Vagina (tissue), 2 donors: ENCODE results near the gene PRRT1B. TPM values are rescaled to one million over a fixed set of nuclear protein-coding genes. Genes with fewer than 3 reads are reported as not detected.

ENCODE experiments used
- DNase-seq, 2 donors: peaks; one replicate each; pipeline ENCODE4 v3.0.0-alpha.2; 2017; ENCODE audit errors: extremely low spot score in 2 of 2
- H3K27ac ChIP-seq: fragments of 200-600 bp; sonication (generic); one replicate; pipeline ENCODE4 v1.5.1; 2019
- H3K27me3 ChIP-seq: fragments of 200-600 bp; sonication (generic); one replicate; pipeline ENCODE4 v1.5.1; 2019
- H3K36me3 ChIP-seq, 2 donors: fragments of 200-600 bp; sonication (generic); one replicate each; pipeline ENCODE4 v1.5.1; 2017 to 2019
- H3K4me1 ChIP-seq: fragments of 200-600 bp; sonication (generic); one replicate; pipeline ENCODE4 v1.5.1; 2019
- H3K4me3 ChIP-seq, 2 donors: fragments of 200-600 bp; sonication (generic); 1 replicate in 1 of 2; 2 replicates in 1 of 2; pipeline ENCODE4 v1.5.1; 2016 to 2019
- H3K9me3 ChIP-seq: fragments of 200-600 bp; sonication (generic); one replicate; pipeline ENCODE4 v1.5.1; 2019
- CTCF ChIP-seq, 3 experiments: fragments of 450-650 bp in 2 of 3; fragments of 200-600 bp in 1 of 3; sonication (generic) in 1 of 3; IDR thresholded peaks; one replicate each; pipeline ENCODE4 v1.5.1; 2017 to 2019; ENCODE audit warnings: antibody characterized with exemption in 3 of 3, mild to moderate bottlenecking in 2 of 3, moderate library complexity in 2 of 3
- POLR2A ChIP-seq, 2 donors: fragments of 450-650 bp; IDR thresholded peaks; one replicate each; pipeline ENCODE4 v1.6.1; 2017; ENCODE audit warnings: antibody characterized with exemption in 2 of 2, mild to moderate bottlenecking in 2 of 2, moderate library complexity in 2 of 2
- POLR2AphosphoS5 ChIP-seq, 2 donors: sonication (generic); formaldehyde crosslinking; IDR thresholded peaks; one replicate each; pipeline ENCODE4 v1.9.0; 2017; ENCODE audit warnings: antibody characterized with exemption in 2 of 2, mild to moderate bottlenecking in 2 of 2, low read depth in 1 of 2; ENCODE audit not compliant: insufficient read depth in 1 of 2
- intact Hi-C: fragments of 100-400 bp; cut with DNase I; formaldehyde crosslinking; loops from one replicate; pipeline ENCODE4 v1.15.1; 2023
- total RNA-seq: library from RNA; depleted of rRNA; stranded (reverse); fragments of >200 nt; gene quantifications from one replicate; pipeline ENCODE4 v1.2.3, GENCODE V29; 2016

Gene PRRT1B
- total RNA-seq, 1 donor from 2014 or later, result not detected

- no peak for DNase-seq
- H3K27ac ChIP-seq, result no peak overlapping the region
- intact Hi-C loops, result no loop called here
- H3K4me3 ChIP-seq, result no peak overlapping the region
- no peaks in the 10 kb centered on the region for H3K9me3 ChIP-seq
- H3K36me3 ChIP-seq, result peaks cover 0 to 82% of the 10 kb centered on the region in 2 donors
- no peaks in the 10 kb centered on the region for H3K27me3 ChIP-seq
- TF ChIP-seq POLR2A (IDR thresholded peaks at IDR 0.05), result no peak
- TF ChIP-seq CTCF (IDR thresholded peaks at IDR 0.05), result no peak
- TF ChIP-seq POLR2AphosphoS5 (IDR thresholded peaks at IDR 0.05; ENCODE audit: insufficient read depth in 1 of 2, low read depth in 1 of 2), result no peak
- no peaks in the 10 kb centered on the region for H3K4me1 ChIP-seq
Measured at GRCh38 chr9:131523451-131524435, 21.6 kb upstream of the PRRT1B start.

- H3K4me3 ChIP-seq, result no peak overlapping the region
- intact Hi-C loops, result no loop called here
- H3K27me3 ChIP-seq, result no peaks in the 10 kb centered on the region
- DNase-seq, result no peak
- no peaks in the 10 kb centered on the region for H3K9me3 ChIP-seq
- H3K4me1 ChIP-seq, result peaks cover 5% of the 10 kb centered on the region
- TF ChIP-seq CTCF (IDR thresholded peaks at IDR 0.05), result no peak
- TF ChIP-seq POLR2A (IDR thresholded peaks at IDR 0.05), result no peak
- no peak for TF ChIP-seq POLR2AphosphoS5 (IDR thresholded peaks at IDR 0.05; ENCODE audit: insufficient read depth in 1 of 2, low read depth in 1 of 2)
- H3K36me3 ChIP-seq, result peaks cover 0 to 81% of the 10 kb centered on the region in 2 donors
- H3K27ac ChIP-seq, result no peak overlapping the region
Measured at GRCh38 chr9:131524665-131525315, 20.5 kb upstream of the PRRT1B start.

GRCh38 chr9:131525643-131526565 lies 19.4 kb upstream of the PRRT1B start:
- Histone ChIP-seq H3K4me3 (no peak overlapping the region), H3K27me3 (no peaks in the 10 kb centered on the region), H3K36me3 (peaks cover 0 to 70% of the 10 kb centered on the region in 2 donors), H3K9me3 (no peaks in the 10 kb centered on the region), H3K4me1 (peaks cover 12% of the 10 kb centered on the region), H3K27ac (no peak overlapping the region)
- intact Hi-C loops, result no loop called here
- DNase-seq, result no peak
- TF ChIP-seq POLR2AphosphoS5 (IDR thresholded peaks at IDR 0.05; ENCODE audit: insufficient read depth in 1 of 2, low read depth in 1 of 2) (no peak), CTCF (IDR thresholded peaks at IDR 0.05) (no peak), POLR2A (IDR thresholded peaks at IDR 0.05) (no peak)

- intact Hi-C loops, result no loop called here
- TF ChIP-seq POLR2AphosphoS5 (IDR thresholded peaks at IDR 0.05; ENCODE audit: insufficient read depth in 1 of 2, low read depth in 1 of 2) (no peak), POLR2A (IDR thresholded peaks at IDR 0.05) (no peak), CTCF (IDR thresholded peaks at IDR 0.05) (no peak)
- no peak overlapping the region for H3K4me3 ChIP-seq
- no peak overlapping the region for H3K27ac ChIP-seq
- H3K4me1 ChIP-seq, result peaks cover 17% of the 10 kb centered on the region
- no peak for DNase-seq
- no peaks in the 10 kb centered on the region for H3K9me3 ChIP-seq
- H3K36me3 ChIP-seq, result peaks cover 0 to 57% of the 10 kb centered on the region in 2 donors
- no peaks in the 10 kb centered on the region for H3K27me3 ChIP-seq
Measured at GRCh38 chr9:131528186-131528585, 17.1 kb upstream of the PRRT1B start.
